GM10266 (cell line): Measurements from ENCODE around the gene TSHZ1.
A peak's percentile ranks its signal among the peaks of the same experiment; 100 is the strongest.

ENCODE experiments used
- DNase-seq: peaks from one replicate; pipeline ENCODE4 v3.0.0; 2012; ENCODE audit errors: extremely low spot score
- CTCF ChIP-seq: IDR thresholded peaks from 2 replicates; pipeline ENCODE4 v1.5.1; 2012; ENCODE audit warnings: mild to moderate bottlenecking, low read depth; ENCODE audit not compliant: control insufficient read depth, insufficient read depth; ENCODE audit errors: missing control alignments

TSHZ1 gene

GRCh38 chr18:75201282-75202270, 9.0 kb upstream of the TSHZ1 start:
- no peak for DNase-seq
- no peak for TF ChIP-seq CTCF

- TF ChIP-seq CTCF = no peak
- DNase-seq = no peak
Observed at GRCh38 chr18:75202696-75203365, 7.8 kb upstream of the TSHZ1 start.

GRCh38 chr18:75203416-75204268, 7.0 kb upstream of the TSHZ1 start:
- TF ChIP-seq CTCF = no peak
- DNase-seq = no peak

GRCh38 chr18:75204269-75204731, 6.3 kb upstream of the TSHZ1 start:
- TF ChIP-seq CTCF = no peak
- peak; percentile 31 for DNase-seq

- peak; percentile 30 for DNase-seq
- TF ChIP-seq CTCF = no peak
Observed at GRCh38 chr18:75204732-75205513, 5.7 kb upstream of the TSHZ1 start.

GRCh38 chr18:75205514-75206132, 5.0 kb upstream of the TSHZ1 start:
- no peak for DNase-seq
- TF ChIP-seq CTCF = no peak
